HepG2 (cell line): ENCODE results near the gene UROD. TPM values are rescaled to one million over a fixed set of nuclear protein-coding genes. Genes with fewer than 3 reads are reported as not detected.

Source experiments
- ATAC-seq: fragments of 200-7000 bp; cut with Tn5 transposase; 3 replicates; pipeline ENCODE4 v1.9.1; 2020; ENCODE audit warnings: mild to moderate bottlenecking, moderate library complexity
- BruUV-seq: library from RNA; stranded (reverse); fragments of 400-500 nt; replicated peaks from 2 replicates; lab custom pipeline; 2021; lab: Mats Ljungman, UMichigan
- CTCF ChIA-PET: fragments of 300-600 bp; formaldehyde crosslinking; extraction: SDS; loops from one replicate; lab custom pipeline; 2021; ENCODE audit warnings: low total read pairs, inconsistent platforms, low intra/inter-chr PET ratio; lab: Yijun Ruan, JAX
- POLR2A ChIA-PET: fragments of 350-600 bp; sonication (Branson Sonifier 250); formaldehyde crosslinking; loops from one replicate; lab custom pipeline; 2020; ENCODE audit warnings: antibody characterized with exemption, inconsistent platforms; lab: Yijun Ruan, JAX
- DNase-seq: peaks from one replicate; pipeline ENCODE4 v3.0.0-alpha.2; 2015; ENCODE audit warnings: low spot score
- FAIRE-seq: peaks from 3 replicates; lab custom pipeline; 2011; peaks lifted over from hg19 to GRCh38; lab: Jason Lieb, UNC
- H2AFZ ChIP-seq: one replicate; pipeline ENCODE4 v1.6.1; 2011; ENCODE audit warnings: low read length, inconsistent platforms
- H3K27ac ChIP-seq: fragments of 300-600 bp; 3 replicates; pipeline ENCODE4 v1.8.0; 2011; ENCODE audit warnings: mixed run types, mild to moderate bottlenecking, mixed read lengths, low read length, inconsistent platforms; ENCODE audit not compliant: insufficient read depth; ENCODE audit errors: extremely low read length
- H3K27me3 ChIP-seq, 2 experiments: fragments of 200-600 bp in 1 of 2; 2 replicates in 1 of 2; 3 replicates in 1 of 2; pipeline versions ENCODE4 v1.6.0 to v1.8.0; 2011; ENCODE audit warnings: low read length in 2 of 2, mild to moderate bottlenecking in 2 of 2, moderate library complexity in 2 of 2, inconsistent platforms in 1 of 2; ENCODE audit not compliant: insufficient read depth in 2 of 2, control insufficient read depth in 1 of 2
- H3K36me3 ChIP-seq, 2 experiments: fragments of 200-600 bp in 1 of 2; replicated peaks in 1 of 2; 2 replicates in 1 of 2; 3 replicates in 1 of 2; pipeline versions ENCODE4 v1.5.1 to v1.8.0; 2011; ENCODE audit warnings: low read length in 2 of 2, inconsistent platforms in 1 of 2; ENCODE audit not compliant: insufficient read depth in 2 of 2, control insufficient read depth in 1 of 2
- H3K4me1 ChIP-seq: 2 replicates; pipeline ENCODE4 v1.5.1; 2012; ENCODE audit warnings: low read length, inconsistent platforms; ENCODE audit not compliant: insufficient read depth
- H3K4me2 ChIP-seq: 2 replicates; pipeline ENCODE4 v1.6.0; 2011; ENCODE audit warnings: low read depth, low read length, inconsistent platforms
- H3K4me3 ChIP-seq, 3 experiments: fragments of 200-600 bp in 1 of 3; sonication (generic), shearing (Covaris generic) in 1 of 3; replicated peaks in 1 of 3; 2 replicates each; pipeline ENCODE4 v1.5.1; 2011 to 2016; ENCODE audit warnings: low read length in 3 of 3, inconsistent platforms in 2 of 3, low read depth in 2 of 3, mild to moderate bottlenecking in 2 of 3, control low read depth in 1 of 3, mixed read lengths in 1 of 3; ENCODE audit not compliant: insufficient read depth in 1 of 3
- H3K79me2 ChIP-seq: one replicate; pipeline ENCODE4 v1.6.1; 2011; ENCODE audit warnings: low read length, inconsistent platforms; ENCODE audit not compliant: insufficient read depth
- H3K9ac ChIP-seq: 2 replicates; pipeline ENCODE4 v1.6.0; 2011; ENCODE audit warnings: mild to moderate bottlenecking, low read depth, low read length, inconsistent platforms; ENCODE audit not compliant: insufficient read depth
- H3K9me3 ChIP-seq: 2 replicates; pipeline ENCODE4 v1.5.1; 2012; ENCODE audit warnings: mild to moderate bottlenecking, low read length
- H4K20me1 ChIP-seq: 2 replicates; pipeline ENCODE4 v1.6.0; 2011; ENCODE audit warnings: inconsistent platforms, mild to moderate bottlenecking, low read length, moderate library complexity; ENCODE audit not compliant: insufficient read depth
- PHF5A ChIP-seq: IDR thresholded peaks from one replicate; pipeline ENCODE4 v1.6.1; 2018; ENCODE audit warnings: low read depth, missing genetic modification reagents; ENCODE audit not compliant: unreplicated experiment
- ZBTB1 ChIP-seq: sonication (generic); formaldehyde crosslinking; IDR thresholded peaks from 2 replicates; pipeline ENCODE4 v1.4.0; 2020; ENCODE audit warnings: missing genetic modification reagents, borderline replicate concordance
- ZKSCAN8 ChIP-seq: IDR thresholded peaks from 2 replicates; pipeline ENCODE4 v1.6.1; 2016; ENCODE audit warnings: borderline replicate concordance, missing genetic modification reagents, missing compliant biosample characterization
- ZNF160 ChIP-seq: sonication (generic); formaldehyde crosslinking; IDR thresholded peaks from 2 replicates; pipeline ENCODE4 v1.8.0; 2022; ENCODE audit warnings: mild to moderate bottlenecking, inconsistent platforms, missing genetic modification reagents
- ZNF326 ChIP-seq: sonication (generic); formaldehyde crosslinking; IDR thresholded peaks from 2 replicates; pipeline ENCODE4 v1.4.0; 2020; ENCODE audit warnings: missing genetic modification reagents, borderline replicate concordance
- ZNF34 ChIP-seq: sonication (generic); formaldehyde crosslinking; IDR thresholded peaks from 2 replicates; pipeline ENCODE4 v1.4.0; 2020; ENCODE audit warnings: mild to moderate bottlenecking, missing genetic modification reagents, borderline replicate concordance
- ZNF460 ChIP-seq: sonication (generic); formaldehyde crosslinking; IDR thresholded peaks from 2 replicates; pipeline ENCODE4 v1.5.1; 2020; ENCODE audit warnings: missing genetic modification reagents, mild to moderate bottlenecking, borderline replicate concordance
- ZNF484 ChIP-seq: sonication (generic); formaldehyde crosslinking; IDR thresholded peaks from 2 replicates; pipeline ENCODE4 v1.5.1; 2020; ENCODE audit warnings: mild to moderate bottlenecking, low read depth, missing genetic modification reagents, borderline replicate concordance
- ZNF552 ChIP-seq: sonication (generic); formaldehyde crosslinking; IDR thresholded peaks from 2 replicates; pipeline ENCODE4 v1.9.0; 2022; ENCODE audit warnings: missing genetic modification reagents, mild to moderate bottlenecking, borderline replicate concordance
- WGBS: methylation state at CpG from one replicate; pipeline ENCODE4 v1.1.6; 2017; ENCODE audit warnings: low lambda C conversion rate; 5-methylcytosine and 5-hydroxymethylcytosine counted together
- in situ Hi-C: cut with HindIII; loops from 2 replicates; pipeline ENCODE4 v1.10.0; 2017; ENCODE audit warnings: low pct_unique_long_range_greater_than_20kb; ENCODE audit not compliant: extremely low pct_ligation_motif_present
- intact Hi-C: fragments of 100-400 bp; cut with micrococcal nuclease; formaldehyde crosslinking; loops from one replicate; pipeline ENCODE4 v1.10.0; 2022; ENCODE audit not compliant: unreplicated experiment
- polyA plus RNA-seq, 8 experiments: library from polyadenylated mRNA; depleted of rRNA in 3 of 8; stranded (reverse) in 7 of 8; unstranded in 1 of 8; fragments of >200 nt; fragmentation: Illumina TruSeq in 4 of 8; extraction: Trizol in 4 of 8; gene quantifications; 2 replicates each; pipeline versions ENCODE4 v1.2.1 to v1.2.3, GENCODE V29; 2011 to 2016; ENCODE audit warnings: low read depth in 4 of 8, missing spikeins in 1 of 8, mixed read lengths in 1 of 8; ENCODE audit not compliant: insufficient read depth in 1 of 8
- total RNA-seq, 5 experiments: library from RNA; depleted of rRNA; stranded (reverse); fragments of >200 nt; fragmentation: Illumina TruSeq; extraction: Trizol; gene quantifications; 2 replicates each; pipeline ENCODE4 v1.2.3, GENCODE V29; 2016; ENCODE audit warnings: low read depth in 1 of 5
- TF ChIP-seq, protein P1 (sequence below): sonication (generic); formaldehyde crosslinking; IDR thresholded peaks from 2 replicates; pipeline ENCODE4 v1.8.1; 2023; ENCODE audit warnings: missing genetic modification reagents, inconsistent platforms, borderline replicate concordance
- TF ChIP-seq, protein P2 (sequence below): IDR thresholded peaks from 2 replicates; pipeline ENCODE4 v1.6.1; 2016; ENCODE audit warnings: low read depth, missing genetic modification reagents, missing compliant biosample characterization

Gene UROD
- total and polyA plus RNA-seq, 2 of the 13 experiments (the other 11 are each of a cell fraction or from before 2014, with no cell fraction given): 162 to 171 TPM

DNA sequence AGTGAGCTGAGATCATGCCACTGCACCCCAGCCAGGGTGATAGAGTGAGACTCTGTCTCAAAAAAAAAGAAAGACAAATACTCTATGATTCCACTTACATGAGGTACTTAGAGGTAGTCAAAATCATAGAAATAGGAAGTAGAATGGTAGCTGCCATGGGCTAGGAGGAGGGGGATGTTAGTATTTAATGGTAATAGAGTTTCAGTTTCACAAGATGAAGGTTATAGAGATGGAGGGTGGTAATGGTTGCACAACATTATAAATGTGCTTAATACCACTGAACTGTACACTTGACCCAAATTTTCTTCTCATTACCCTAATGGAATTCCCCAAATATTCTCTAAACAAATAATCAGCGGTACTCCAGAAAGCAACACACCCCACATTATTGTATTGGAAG lies 38.4 kb upstream of the UROD start:
- no peaks in the 10 kb centered on the region for H3K9me3 ChIP-seq
- H3K79me2 ChIP-seq: no peaks in the 10 kb centered on the region
- no peak for ATAC-seq
- BruUV-seq: no TSS peak
- in situ Hi-C loops (no loop called here), intact Hi-C loops (no loop called here)
- H3K4me1 ChIP-seq: no peaks in the 10 kb centered on the region
- FAIRE-seq: no peak
- ChIA-PET CTCF (no interaction called here), POLR2A (no interaction called here)
- 96% methylated on average over 1 of the region's 1 CpG for WGBS
- H3K9ac ChIP-seq: no peak overlapping the region
- H2AFZ ChIP-seq: no peak overlapping the region
- peaks cover 9 to 31% of the 10 kb centered on the region in 2 experiments; a peak in 4 of 5 replicates for H3K36me3 ChIP-seq
- DNase-seq: no peak
- TF ChIP-seq ZNF484 (CRISPR knock-in tag) (no peak), ZNF34 (no peak)
- H3K27ac ChIP-seq: no peak overlapping the region
- H3K27me3 ChIP-seq: no peaks in the 10 kb centered on the region
- no peak overlapping the region for H3K4me3 ChIP-seq
- no peaks in the 10 kb centered on the region for H4K20me1 ChIP-seq
- H3K4me2 ChIP-seq: no peak overlapping the region

DNA sequence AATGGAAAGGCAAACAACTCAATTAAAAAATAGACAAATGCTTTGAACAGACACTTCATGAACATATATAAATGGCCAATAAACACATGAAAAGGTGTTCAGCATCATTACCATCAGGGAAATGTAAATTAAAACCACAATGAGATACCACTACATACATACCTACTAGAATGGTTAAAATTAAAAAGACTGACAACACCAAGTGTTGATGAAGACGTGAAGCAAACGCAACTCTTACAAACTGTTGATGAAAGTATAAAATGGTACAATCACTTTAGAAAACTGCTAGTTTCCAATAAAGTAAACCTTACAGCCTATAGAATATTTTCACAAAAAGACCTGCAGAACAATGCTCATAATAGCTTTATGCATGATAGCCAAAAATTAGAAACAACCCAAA lies 35.8 kb upstream of the UROD start:
- no peak overlapping the region for H3K4me2 ChIP-seq
- intact Hi-C loops: no loop called here
- in situ Hi-C loops: no loop called here
- H3K27ac ChIP-seq: no peak overlapping the region
- H2AFZ ChIP-seq: no peak overlapping the region
- no TSS peak for BruUV-seq
- FAIRE-seq (no peak), ATAC-seq (no peak), DNase-seq (no peak)
- no peaks in the 10 kb centered on the region for H3K79me2 ChIP-seq
- POLR2A ChIA-PET: no interaction called here
- H3K4me3 ChIP-seq: no peak overlapping the region
- H3K27me3 ChIP-seq: no peaks in the 10 kb centered on the region
- H3K9me3 ChIP-seq: no peaks in the 10 kb centered on the region
- no peaks in the 10 kb centered on the region for H3K4me1 ChIP-seq
- peaks cover 7 to 37% of the 10 kb centered on the region in 2 experiments; a peak in 4 of 5 replicates for H3K36me3 ChIP-seq
- CTCF ChIA-PET: no interaction called here
- no peaks in the 10 kb centered on the region for H4K20me1 ChIP-seq
- no peak overlapping the region for H3K9ac ChIP-seq
- 99% methylated on average over 2 of the region's 2 CpGs for WGBS
- TF ChIP-seq ZNF460 (CRISPR knock-in tag): no peak
- no peak for TF ChIP-seq ZNF326 (CRISPR knock-in tag)
- TF ChIP-seq, protein P1, sequence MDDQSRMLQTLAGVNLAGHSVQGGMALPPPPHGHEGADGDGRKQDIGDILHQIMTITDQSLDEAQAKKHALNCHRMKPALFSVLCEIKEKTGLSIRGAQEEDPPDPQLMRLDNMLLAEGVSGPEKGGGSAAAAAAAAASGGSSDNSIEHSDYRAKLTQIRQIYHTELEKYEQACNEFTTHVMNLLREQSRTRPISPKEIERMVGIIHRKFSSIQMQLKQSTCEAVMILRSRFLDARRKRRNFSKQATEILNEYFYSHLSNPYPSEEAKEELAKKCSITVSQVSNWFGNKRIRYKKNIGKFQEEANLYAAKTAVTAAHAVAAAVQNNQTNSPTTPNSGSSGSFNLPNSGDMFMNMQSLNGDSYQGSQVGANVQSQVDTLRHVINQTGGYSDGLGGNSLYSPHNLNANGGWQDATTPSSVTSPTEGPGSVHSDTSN (CRISPR knock-in tag): no peak
- no peak for TF ChIP-seq ZNF552 (CRISPR knock-in tag)
- no peak for TF ChIP-seq PHF5A
- TF ChIP-seq ZBTB1 (CRISPR knock-in tag): no peak
- TF ChIP-seq, protein P2, sequence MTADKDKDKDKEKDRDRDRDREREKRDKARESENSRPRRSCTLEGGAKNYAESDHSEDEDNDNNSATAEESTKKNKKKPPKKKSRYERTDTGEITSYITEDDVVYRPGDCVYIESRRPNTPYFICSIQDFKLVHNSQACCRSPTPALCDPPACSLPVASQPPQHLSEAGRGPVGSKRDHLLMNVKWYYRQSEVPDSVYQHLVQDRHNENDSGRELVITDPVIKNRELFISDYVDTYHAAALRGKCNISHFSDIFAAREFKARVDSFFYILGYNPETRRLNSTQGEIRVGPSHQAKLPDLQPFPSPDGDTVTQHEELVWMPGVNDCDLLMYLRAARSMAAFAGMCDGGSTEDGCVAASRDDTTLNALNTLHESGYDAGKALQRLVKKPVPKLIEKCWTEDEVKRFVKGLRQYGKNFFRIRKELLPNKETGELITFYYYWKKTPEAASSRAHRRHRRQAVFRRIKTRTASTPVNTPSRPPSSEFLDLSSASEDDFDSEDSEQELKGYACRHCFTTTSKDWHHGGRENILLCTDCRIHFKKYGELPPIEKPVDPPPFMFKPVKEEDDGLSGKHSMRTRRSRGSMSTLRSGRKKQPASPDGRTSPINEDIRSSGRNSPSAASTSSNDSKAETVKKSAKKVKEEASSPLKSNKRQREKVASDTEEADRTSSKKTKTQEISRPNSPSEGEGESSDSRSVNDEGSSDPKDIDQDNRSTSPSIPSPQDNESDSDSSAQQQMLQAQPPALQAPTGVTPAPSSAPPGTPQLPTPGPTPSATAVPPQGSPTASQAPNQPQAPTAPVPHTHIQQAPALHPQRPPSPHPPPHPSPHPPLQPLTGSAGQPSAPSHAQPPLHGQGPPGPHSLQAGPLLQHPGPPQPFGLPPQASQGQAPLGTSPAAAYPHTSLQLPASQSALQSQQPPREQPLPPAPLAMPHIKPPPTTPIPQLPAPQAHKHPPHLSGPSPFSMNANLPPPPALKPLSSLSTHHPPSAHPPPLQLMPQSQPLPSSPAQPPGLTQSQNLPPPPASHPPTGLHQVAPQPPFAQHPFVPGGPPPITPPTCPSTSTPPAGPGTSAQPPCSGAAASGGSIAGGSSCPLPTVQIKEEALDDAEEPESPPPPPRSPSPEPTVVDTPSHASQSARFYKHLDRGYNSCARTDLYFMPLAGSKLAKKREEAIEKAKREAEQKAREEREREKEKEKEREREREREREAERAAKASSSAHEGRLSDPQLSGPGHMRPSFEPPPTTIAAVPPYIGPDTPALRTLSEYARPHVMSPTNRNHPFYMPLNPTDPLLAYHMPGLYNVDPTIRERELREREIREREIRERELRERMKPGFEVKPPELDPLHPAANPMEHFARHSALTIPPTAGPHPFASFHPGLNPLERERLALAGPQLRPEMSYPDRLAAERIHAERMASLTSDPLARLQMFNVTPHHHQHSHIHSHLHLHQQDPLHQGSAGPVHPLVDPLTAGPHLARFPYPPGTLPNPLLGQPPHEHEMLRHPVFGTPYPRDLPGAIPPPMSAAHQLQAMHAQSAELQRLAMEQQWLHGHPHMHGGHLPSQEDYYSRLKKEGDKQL (CRISPR knock-in tag): no peak
- TF ChIP-seq ZKSCAN8: no peak
- no peak for TF ChIP-seq ZNF160
